Measurements from ENCODE around the gene SPIN3.

SPIN3 gene

GRCh38 chrX:56943264-56943663, 52.1 kb downstream of the SPIN3 start:
- TF ChIP-seq, protein P1, sequence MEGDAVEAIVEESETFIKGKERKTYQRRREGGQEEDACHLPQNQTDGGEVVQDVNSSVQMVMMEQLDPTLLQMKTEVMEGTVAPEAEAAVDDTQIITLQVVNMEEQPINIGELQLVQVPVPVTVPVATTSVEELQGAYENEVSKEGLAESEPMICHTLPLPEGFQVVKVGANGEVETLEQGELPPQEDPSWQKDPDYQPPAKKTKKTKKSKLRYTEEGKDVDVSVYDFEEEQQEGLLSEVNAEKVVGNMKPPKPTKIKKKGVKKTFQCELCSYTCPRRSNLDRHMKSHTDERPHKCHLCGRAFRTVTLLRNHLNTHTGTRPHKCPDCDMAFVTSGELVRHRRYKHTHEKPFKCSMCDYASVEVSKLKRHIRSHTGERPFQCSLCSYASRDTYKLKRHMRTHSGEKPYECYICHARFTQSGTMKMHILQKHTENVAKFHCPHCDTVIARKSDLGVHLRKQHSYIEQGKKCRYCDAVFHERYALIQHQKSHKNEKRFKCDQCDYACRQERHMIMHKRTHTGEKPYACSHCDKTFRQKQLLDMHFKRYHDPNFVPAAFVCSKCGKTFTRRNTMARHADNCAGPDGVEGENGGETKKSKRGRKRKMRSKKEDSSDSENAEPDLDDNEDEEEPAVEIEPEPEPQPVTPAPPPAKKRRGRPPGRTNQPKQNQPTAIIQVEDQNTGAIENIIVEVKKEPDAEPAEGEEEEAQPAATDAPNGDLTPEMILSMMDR (IDR thresholded peaks at IDR 0.05), result no peak

More at GRCh38 chrX:56943264-56943663, 52.1 kb downstream of the SPIN3 start:
- Histone ChIP-seq H3K4me3 (no peak overlapping the region), H3K27ac (no peak overlapping the region)
- no peak for DNase-seq (ENCODE audit: low spot score)
